Measurements from ENCODE around the gene ATP9B. TPM values are rescaled to one million over a fixed set of nuclear protein-coding genes. Genes with fewer than 3 reads are reported as not detected.

ATP9B gene
- total and polyA plus RNA-seq, 2 experiments from 2014 or later = 8.5 to 12.8 TPM

DNA sequence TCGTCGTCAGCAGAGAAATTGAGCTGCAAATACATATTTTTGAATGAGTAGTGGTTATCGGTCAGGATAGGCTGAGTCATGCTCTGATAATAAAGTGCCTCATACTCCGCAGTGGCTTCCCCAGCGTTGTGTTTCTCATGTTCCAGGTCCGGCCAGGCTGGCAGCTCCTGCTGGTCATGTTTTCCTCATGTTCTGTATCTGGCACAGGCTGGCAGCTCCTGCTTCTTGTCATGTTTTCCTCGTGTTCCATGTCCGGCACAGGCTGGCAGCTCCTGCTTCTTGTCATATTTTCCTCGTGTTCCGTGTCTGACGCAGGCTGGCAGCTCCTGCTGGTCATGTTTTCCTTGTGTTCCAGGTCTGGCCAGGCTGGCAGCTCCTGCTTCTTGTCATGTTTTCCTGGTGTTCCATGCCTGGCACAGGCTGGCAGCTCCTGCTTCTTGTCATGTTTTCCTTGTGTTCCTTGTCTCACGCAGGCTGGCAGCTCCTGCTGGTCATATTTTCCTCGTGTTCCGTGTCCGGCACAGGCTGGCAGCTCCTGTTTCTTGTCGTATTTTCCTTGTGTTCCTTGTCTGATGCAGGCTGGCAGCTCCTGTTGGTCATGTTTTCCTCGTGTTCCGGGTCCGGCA is 148.9 kb downstream of the ATP9B start:
- TF ChIP-seq EZH2phosphoT487 (IDR thresholded peaks at IDR 0.05; ENCODE audit: insufficient read depth, low read depth) (no peak), EZH2 (IDR thresholded peaks at IDR 0.05; ENCODE audit: insufficient read depth, poor library complexity, severe bottlenecking) (no peak)
- Histone ChIP-seq H3K27me3 (replicated peaks; ENCODE audit: insufficient read depth) (no peaks in the 10 kb centered on the region), H3K79me2 (ENCODE audit: insufficient read depth) (no peaks in the 10 kb centered on the region), H3K4me1 (ENCODE audit: insufficient read depth) (no peaks in the 10 kb centered on the region), H3K9me2 (ENCODE audit: insufficient read depth) (no peaks in the 10 kb centered on the region), H3K9me3 (ENCODE audit: low read depth) (no peaks in the 10 kb centered on the region), H3K4me3 (no peak overlapping the region), H3K9ac (no peak overlapping the region), H3F3A (ENCODE audit: insufficient read depth) (no peaks in the 10 kb centered on the region), H4K20me1 (ENCODE audit: insufficient read depth) (no peaks in the 10 kb centered on the region), H3K27ac (no peak overlapping the region), H2AFZ (no peak overlapping the region), H3K36me3 (ENCODE audit: low read depth) (no peaks in the 10 kb centered on the region; the same call in 1 of the 2 replicates), H3K4me2 (ENCODE audit: unreplicated experiment) (no peak overlapping the region)
- in situ Hi-C loops (cut with MboI) = no loop called here
- 96% methylated on average over 19 of the region's 19 CpGs for WGBS, 2 experiments (ENCODE audit: low coverage in 1 of 2, low lambda C conversion rate in 2 of 2, missing lambda C conversion rate in 2 of 2)
- no peak for DNase-seq

DNA sequence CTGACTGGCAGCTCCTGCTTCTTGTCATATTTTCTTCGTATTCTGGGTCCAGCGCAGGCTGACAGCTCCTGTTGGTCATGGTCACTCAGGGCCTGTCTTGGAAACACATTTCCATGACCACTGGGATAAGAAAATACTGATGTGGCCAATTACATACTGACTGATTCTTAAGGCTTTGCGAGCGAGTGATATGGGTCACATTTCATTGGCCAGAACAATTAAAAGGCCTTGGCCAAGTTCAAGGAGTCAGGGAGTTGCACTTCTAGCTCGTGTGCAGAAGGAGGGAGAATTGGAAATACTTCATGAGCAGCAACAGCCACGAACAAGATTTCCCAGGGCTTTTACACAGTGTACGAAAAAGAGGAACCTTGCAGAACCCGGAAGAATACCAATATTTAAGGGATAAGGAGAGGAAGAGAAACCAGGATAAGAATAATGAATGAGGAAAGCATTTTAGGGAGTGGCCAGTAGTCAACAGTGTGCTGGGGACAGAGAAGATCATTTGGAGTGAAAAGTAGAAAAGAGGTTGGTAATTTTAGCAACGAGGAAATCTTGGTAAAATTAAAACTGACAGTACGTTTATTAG is 149.5 kb downstream of the ATP9B start:
- no peaks in the 10 kb centered on the region; the same call in 1 of the 2 replicates for H3K36me3 ChIP-seq (ENCODE audit: low read depth)
- no peaks in the 10 kb centered on the region for H3F3A ChIP-seq (ENCODE audit: insufficient read depth)
- no peaks in the 10 kb centered on the region for H3K79me2 ChIP-seq (ENCODE audit: insufficient read depth)
- no peaks in the 10 kb centered on the region for H3K9me2 ChIP-seq (ENCODE audit: insufficient read depth)
- H2AFZ ChIP-seq = no peak overlapping the region
- H3K27ac ChIP-seq = no peak overlapping the region
- H4K20me1 ChIP-seq (ENCODE audit: insufficient read depth) = no peaks in the 10 kb centered on the region
- WGBS, 2 experiments (ENCODE audit: low coverage in 1 of 2, low lambda C conversion rate in 2 of 2, missing lambda C conversion rate in 2 of 2) = 87 to 92% methylated on average over 10 of the region's 10 CpGs
- no peak overlapping the region for H3K9ac ChIP-seq
- H3K4me2 ChIP-seq (ENCODE audit: unreplicated experiment) = no peak overlapping the region
- H3K9me3 ChIP-seq (ENCODE audit: low read depth) = no peaks in the 10 kb centered on the region
- H3K27me3 ChIP-seq (replicated peaks; ENCODE audit: insufficient read depth) = no peaks in the 10 kb centered on the region
- H3K4me1 ChIP-seq (ENCODE audit: insufficient read depth) = no peaks in the 10 kb centered on the region
- TF ChIP-seq EZH2phosphoT487 (IDR thresholded peaks at IDR 0.05; ENCODE audit: insufficient read depth, low read depth) (no peak), EZH2 (IDR thresholded peaks at IDR 0.05; ENCODE audit: insufficient read depth, poor library complexity, severe bottlenecking) (no peak)
- H3K4me3 ChIP-seq = no peak overlapping the region
- no peak for DNase-seq
- in situ Hi-C loops (cut with MboI) = no loop called here

DNA sequence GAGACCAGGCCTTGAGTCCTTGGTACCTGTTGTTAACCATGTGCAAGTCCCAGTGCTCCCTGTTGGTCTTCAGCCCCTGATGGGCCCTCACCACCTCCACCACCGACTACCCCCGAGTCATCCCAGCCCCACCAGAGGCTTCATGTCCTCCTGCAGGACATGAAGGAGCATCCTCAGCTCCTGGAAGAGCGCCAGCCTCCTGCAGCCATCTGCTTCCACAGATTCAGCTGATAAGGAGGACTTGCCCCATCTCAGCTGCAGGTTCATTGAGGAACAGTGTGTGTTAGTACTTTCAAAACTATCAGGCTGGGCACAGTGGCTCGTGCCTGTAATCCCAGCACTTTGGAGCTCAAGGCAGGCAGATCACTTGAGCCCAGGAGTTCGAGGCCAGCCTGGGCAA is 151.9 kb downstream of the ATP9B start:
- Histone ChIP-seq H3K9ac (no peak overlapping the region), H3K36me3 (ENCODE audit: low read depth) (no peaks in the 10 kb centered on the region; the same call in 1 of the 2 replicates), H3K79me2 (ENCODE audit: insufficient read depth) (no peaks in the 10 kb centered on the region), H3K9me2 (ENCODE audit: insufficient read depth) (no peaks in the 10 kb centered on the region), H3K27me3 (replicated peaks; ENCODE audit: insufficient read depth) (no peaks in the 10 kb centered on the region), H3F3A (ENCODE audit: insufficient read depth) (no peaks in the 10 kb centered on the region), H4K20me1 (ENCODE audit: insufficient read depth) (no peaks in the 10 kb centered on the region), H3K9me3 (ENCODE audit: low read depth) (no peaks in the 10 kb centered on the region), H2AFZ (no peak overlapping the region), H3K4me3 (no peak overlapping the region), H3K4me1 (ENCODE audit: insufficient read depth) (no peaks in the 10 kb centered on the region), H3K4me2 (ENCODE audit: unreplicated experiment) (no peak overlapping the region), H3K27ac (no peak overlapping the region)
- TF ChIP-seq EZH2 (IDR thresholded peaks at IDR 0.05; ENCODE audit: insufficient read depth, poor library complexity, severe bottlenecking) (no peak), EZH2phosphoT487 (IDR thresholded peaks at IDR 0.05; ENCODE audit: insufficient read depth, low read depth) (no peak)
- WGBS, 2 experiments (ENCODE audit: low coverage in 1 of 2, low lambda C conversion rate in 2 of 2, missing lambda C conversion rate in 2 of 2) = 90 to 99% methylated on average over 5 of the region's 5 CpGs
- in situ Hi-C loops (cut with MboI) = no loop called here
- DNase-seq = no peak

DNA sequence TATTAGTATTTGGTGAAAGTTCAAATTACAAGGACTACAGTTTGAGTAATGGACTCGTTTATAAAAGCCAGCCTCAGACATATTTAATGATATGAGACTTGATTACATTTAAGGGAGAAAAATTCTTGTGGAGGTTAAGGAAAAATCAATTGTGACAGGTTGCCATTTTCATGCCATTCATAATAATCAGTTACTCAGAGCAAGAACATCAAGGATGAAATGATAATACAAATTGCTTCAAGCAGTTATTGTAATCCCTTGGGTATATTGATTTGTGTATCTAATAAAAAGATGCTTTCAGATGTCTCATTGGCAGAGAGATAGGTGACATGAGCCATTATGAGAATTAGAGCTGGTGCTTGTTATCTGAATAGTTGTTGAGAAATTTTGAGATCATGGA is 153.6 kb downstream of the ATP9B start:
- no peak for TF ChIP-seq EZH2 (IDR thresholded peaks at IDR 0.05; ENCODE audit: insufficient read depth, poor library complexity, severe bottlenecking)
- no peak for TF ChIP-seq EZH2phosphoT487 (IDR thresholded peaks at IDR 0.05; ENCODE audit: insufficient read depth, low read depth)
- no peak overlapping the region for H3K27ac ChIP-seq
- in situ Hi-C loops (cut with MboI) = no loop called here
- no peaks in the 10 kb centered on the region for H3K79me2 ChIP-seq (ENCODE audit: insufficient read depth)
- no peaks in the 10 kb centered on the region for H3K4me1 ChIP-seq (ENCODE audit: insufficient read depth)
- no peak overlapping the region for H3K9ac ChIP-seq
- H4K20me1 ChIP-seq (ENCODE audit: insufficient read depth) = no peaks in the 10 kb centered on the region
- no peaks in the 10 kb centered on the region for H3F3A ChIP-seq (ENCODE audit: insufficient read depth)
- H3K4me2 ChIP-seq (ENCODE audit: unreplicated experiment) = no peak overlapping the region
- no peak overlapping the region for H3K4me3 ChIP-seq
- H3K9me3 ChIP-seq (ENCODE audit: low read depth) = no peaks in the 10 kb centered on the region
- WGBS, 2 experiments (ENCODE audit: low coverage in 1 of 2, low lambda C conversion rate in 2 of 2, missing lambda C conversion rate in 2 of 2) = 41 to 45% methylated on average over 1 of the region's 1 CpG
- H3K27me3 ChIP-seq (replicated peaks; ENCODE audit: insufficient read depth) = no peaks in the 10 kb centered on the region
- H2AFZ ChIP-seq = no peak overlapping the region
- H3K36me3 ChIP-seq (ENCODE audit: low read depth) = no peaks in the 10 kb centered on the region; the same call in 1 of the 2 replicates
- no peaks in the 10 kb centered on the region for H3K9me2 ChIP-seq (ENCODE audit: insufficient read depth)
- no peak for DNase-seq

All from GM23248 (cell line).